Erythroblast (primary cell): ENCODE data around the gene TOM1L2.

Source experiments
- GATA1 ChIP-seq: IDR thresholded peaks from 2 replicates; pipeline ENCODE4 v1.6.1; 2011; ENCODE audit warnings: low read depth, mild to moderate bottlenecking, control low read depth, low read length, moderate library complexity
- POLR2A ChIP-seq: IDR thresholded peaks from 2 replicates; pipeline ENCODE4 v1.6.1; 2011; ENCODE audit warnings: mild to moderate bottlenecking, low read length

- TF ChIP-seq POLR2A (no peak), GATA1 (no peak)
These were observed 119.3 kb downstream of the TOM1L2 start for GRCh38 chr17:17852930-17853329.
